Inferior parietal cortex (tissue), 1 donor: ENCODE data around the gene SUFU.

Source experiments
- DNase-seq: peaks from one replicate; pipeline ENCODE4 v3.0.0-alpha.2; 2016; ENCODE audit errors: extremely low spot score

The SUFU gene

GRCh38 chr10:102549549-102549948 lies 45.8 kb downstream of the SUFU start:
- DNase-seq: no peak

GRCh38 chr10:102550636-102551210 lies 47.0 kb downstream of the SUFU start:
- no peak for DNase-seq

- DNase-seq: no peak
Observed at GRCh38 chr10:102552533-102552932, 48.8 kb downstream of the SUFU start.

GRCh38 chr10:102553771-102554170 lies 50.0 kb downstream of the SUFU start:
- no peak for DNase-seq

- DNase-seq: no peak
Observed at GRCh38 chr10:102554531-102554930, 50.8 kb downstream of the SUFU start.

GRCh38 chr10:102555781-102556328 lies 52.1 kb downstream of the SUFU start:
- DNase-seq: no peak

GRCh38 chr10:102557569-102557968 lies 53.8 kb downstream of the SUFU start:
- no peak for DNase-seq

- DNase-seq: no peak
Observed at GRCh38 chr10:102559764-102560163, 56.0 kb downstream of the SUFU start.

GRCh38 chr10:102564209-102564834 lies 60.5 kb downstream of the SUFU start:
- DNase-seq: no peak

GRCh38 chr10:102565793-102566192 lies 62.0 kb downstream of the SUFU start:
- DNase-seq: no peak

- DNase-seq: no peak
Observed at GRCh38 chr10:102578782-102579181, 75.0 kb downstream of the SUFU start.

- DNase-seq: no peak
Observed at GRCh38 chr10:102579328-102579727, 75.6 kb downstream of the SUFU start.

- DNase-seq: no peak
Observed at GRCh38 chr10:102580230-102580629, 76.5 kb downstream of the SUFU start.

- no peak for DNase-seq
Observed at GRCh38 chr10:102581401-102581800, 77.6 kb downstream of the SUFU start.

- no peak for DNase-seq
Observed at GRCh38 chr10:102581981-102582580, 78.3 kb downstream of the SUFU start.

GRCh38 chr10:102583435-102584417 lies 80.0 kb downstream of the SUFU start:
- peak; percentile 97 for DNase-seq

GRCh38 chr10:102585026-102585425 lies 81.3 kb downstream of the SUFU start:
- DNase-seq: no peak

GRCh38 chr10:102586858-102587257 lies 83.1 kb downstream of the SUFU start:
- no peak for DNase-seq

GRCh38 chr10:102588875-102589274 lies 85.1 kb downstream of the SUFU start:
- DNase-seq: no peak

GRCh38 chr10:102593074-102593803 lies 89.5 kb downstream of the SUFU start:
- no peak for DNase-seq

GRCh38 chr10:102593804-102594079 lies 90.0 kb downstream of the SUFU start:
- DNase-seq: no peak
